Esophagus (tissue), 2 donors: Measurements from ENCODE around the gene ZNF827. TPM values are rescaled to one million over a fixed set of nuclear protein-coding genes. Genes with fewer than 3 reads are reported as not detected.

Experiments
- H3K27ac ChIP-seq, 2 donors: one replicate each; pipeline ENCODE4 v1.5.1; 2013; ENCODE audit warnings: low read depth in 2 of 2, mild to moderate bottlenecking in 2 of 2, inconsistent platforms in 1 of 2, low read length in 1 of 2, moderate library complexity in 1 of 2
- H3K27me3 ChIP-seq, 2 donors: one replicate each; pipeline ENCODE4 v1.6.1; 2013; ENCODE audit warnings: low read length in 2 of 2, control low read depth in 1 of 2, mild to moderate bottlenecking in 1 of 2; ENCODE audit not compliant: insufficient read depth in 2 of 2, control insufficient read depth in 1 of 2
- H3K36me3 ChIP-seq, 2 donors: one replicate each; pipeline ENCODE4 v1.6.1; 2013; ENCODE audit warnings: low read length in 1 of 2; ENCODE audit not compliant: control insufficient read depth in 2 of 2, insufficient read depth in 2 of 2
- H3K4me1 ChIP-seq, 2 donors: one replicate each; pipeline ENCODE4 v1.6.1; 2013; ENCODE audit warnings: low read length in 1 of 2; ENCODE audit not compliant: control insufficient read depth in 2 of 2, insufficient read depth in 2 of 2
- H3K4me3 ChIP-seq, 2 donors: one replicate each; pipeline ENCODE4 v1.5.1; 2013; ENCODE audit warnings: low read length in 2 of 2, mild to moderate bottlenecking in 2 of 2, low read depth in 1 of 2, moderate library complexity in 1 of 2
- H3K9me3 ChIP-seq, 2 donors: one replicate each; pipeline ENCODE4 v1.6.1; 2013; ENCODE audit warnings: mild to moderate bottlenecking in 2 of 2, low read depth in 1 of 2, low read length in 1 of 2, moderate library complexity in 1 of 2; ENCODE audit not compliant: control insufficient read depth in 2 of 2, insufficient read depth in 1 of 2
- WGBS, 2 donors: extraction: QIAGEN DNeasy Blood & Tissue Kit; methylation state at CpG; one replicate each; pipeline ENCODE4 v1.1.7; 2013; 5-methylcytosine and 5-hydroxymethylcytosine counted together
- polyA plus RNA-seq, 2 donors: library from polyadenylated mRNA; stranded (reverse); fragments of 200-250 nt; gene quantifications; one replicate each; pipeline ENCODE4 v1.2.3, GENCODE V29; 2013
- donor health status: healthy with polysubstance abuse.
- donor health status: Bipolar disorder and iron deficiency.

Gene ZNF827
- polyA plus RNA-seq, 2 donors = 1.6 to 2.0 TPM

DNA sequence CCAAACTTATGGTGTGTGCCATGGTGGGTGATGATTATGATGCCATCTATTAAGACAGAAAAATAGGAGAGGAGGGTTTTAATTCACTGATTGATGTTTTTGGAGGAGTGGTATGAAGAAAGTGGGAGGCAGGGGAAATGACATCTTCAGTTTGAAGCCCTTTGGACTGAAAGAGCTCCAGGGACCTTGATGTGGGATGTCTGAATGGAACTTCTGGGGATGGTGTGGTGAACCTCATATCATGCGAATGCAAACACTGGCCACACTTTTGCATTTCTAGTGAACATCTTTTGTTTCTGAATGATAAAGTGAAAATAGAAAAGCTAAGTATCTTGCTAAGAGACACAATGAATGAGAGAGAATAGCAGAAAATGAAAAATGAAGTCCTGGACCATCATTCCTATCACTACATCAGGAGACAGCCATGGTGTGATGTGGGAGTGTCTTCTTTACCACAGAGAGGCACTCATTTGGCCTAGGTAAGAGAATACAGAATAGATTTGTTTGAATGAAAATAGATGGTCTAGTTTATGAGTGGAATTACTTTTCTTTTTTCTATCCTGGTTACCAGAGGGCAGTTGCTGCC, 123.5 kb downstream of the ZNF827 start:
- Histone ChIP-seq H3K4me1 (no peaks in the 10 kb centered on the region), H3K27me3 (no peaks in the 10 kb centered on the region), H3K27ac (no peak overlapping the region), H3K36me3 (no peaks in the 10 kb centered on the region), H3K9me3 (no peaks in the 10 kb centered on the region), H3K4me3 (no peak overlapping the region)
- 97% methylated on average over 1 of the region's 1 CpG for WGBS, 2 donors

DNA sequence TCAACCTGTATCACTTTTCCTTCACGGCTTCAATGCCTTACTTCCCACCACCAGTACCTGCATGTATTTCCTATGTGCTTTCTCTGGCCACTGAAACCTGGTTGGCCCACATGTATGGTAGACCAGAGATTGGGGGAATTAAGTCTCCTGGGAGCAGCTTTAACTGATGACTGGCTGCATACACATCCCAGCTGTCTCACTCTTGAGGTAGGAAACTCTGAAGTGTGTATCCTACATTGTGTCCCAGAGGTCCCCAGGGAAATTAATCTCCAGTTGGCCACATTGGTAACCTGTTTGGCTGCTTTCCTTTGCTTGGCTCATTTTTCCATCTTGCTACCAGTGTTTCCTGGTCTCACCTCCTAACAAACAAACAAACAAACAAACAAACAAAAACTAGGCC, 124.4 kb downstream of the ZNF827 start:
- Histone ChIP-seq H3K4me1 (no peaks in the 10 kb centered on the region), H3K36me3 (no peaks in the 10 kb centered on the region)
- WGBS, 2 donors = 94 to 96% methylated on average over 1 of the region's 1 CpG

DNA sequence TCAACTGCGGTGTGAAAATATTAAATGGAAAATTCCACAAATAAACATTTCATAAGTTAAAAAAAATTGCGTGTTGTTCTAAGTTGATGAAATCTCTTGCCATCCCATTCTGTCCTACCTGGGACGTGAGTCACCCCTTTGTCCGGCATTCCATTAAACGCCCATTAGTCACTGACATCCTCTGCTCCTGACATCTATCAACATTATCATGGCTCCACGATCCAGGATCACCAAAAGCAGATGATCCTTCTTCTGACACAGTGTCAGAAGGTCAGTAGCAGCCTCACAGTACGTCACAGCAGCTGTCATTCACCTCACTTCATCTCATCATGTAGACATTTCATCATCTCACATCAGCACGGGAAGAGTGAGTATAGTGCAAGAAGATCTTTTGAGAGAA, 125.7 kb downstream of the ZNF827 start:
- Histone ChIP-seq H3K27me3 (no peaks in the 10 kb centered on the region), H3K4me1 (no peaks in the 10 kb centered on the region), H3K4me3 (no peak overlapping the region), H3K27ac (no peak overlapping the region), H3K9me3 (peaks cover 0 to 2% of the 10 kb centered on the region in 2 donors), H3K36me3 (no peaks in the 10 kb centered on the region)
- WGBS, 2 donors = 89% methylated on average over 8 of the region's 8 CpGs

More for the DNA sequence above, 124.4 kb downstream of the ZNF827 start:
- Histone ChIP-seq H3K27ac (no peak overlapping the region), H3K27me3 (no peaks in the 10 kb centered on the region), H3K9me3 (peaks cover 0 to 2% of the 10 kb centered on the region in 2 donors), H3K4me3 (no peak overlapping the region)

DNA sequence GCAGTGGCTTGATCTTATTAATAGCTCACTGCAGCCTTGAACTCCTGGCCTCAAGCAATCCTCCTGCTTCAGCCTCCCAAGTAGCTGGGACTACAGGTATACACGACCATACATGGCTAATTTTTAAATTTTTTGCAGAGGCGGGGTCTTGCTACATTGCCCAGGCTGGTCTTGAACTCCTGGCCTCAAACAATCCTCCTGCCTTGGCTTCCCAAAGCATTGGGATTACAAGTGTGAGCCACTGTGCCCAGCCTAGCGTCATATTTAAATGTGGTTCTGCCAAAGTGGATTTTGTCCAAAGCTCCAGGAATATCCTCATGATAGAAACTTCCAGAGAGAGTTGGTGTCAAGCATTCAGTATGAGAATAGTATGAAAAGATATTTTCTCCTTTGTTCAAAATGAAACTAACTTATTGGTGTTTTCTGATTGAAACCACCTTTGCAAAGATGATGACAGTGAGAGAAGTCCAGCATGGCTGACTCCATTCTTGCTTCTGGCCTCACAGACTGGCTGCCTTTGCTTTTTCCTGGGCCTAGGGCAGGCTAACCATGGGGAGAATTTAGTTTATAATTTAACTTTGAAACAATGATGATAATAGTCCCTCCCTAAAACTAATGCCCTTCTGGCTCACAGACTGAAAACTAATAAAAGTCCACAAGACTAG, 129.6 kb downstream of the ZNF827 start:
- Histone ChIP-seq H3K27ac (peak overlapping the region; percentile 42 to 69), H3K27me3 (no peaks in the 10 kb centered on the region)

DNA sequence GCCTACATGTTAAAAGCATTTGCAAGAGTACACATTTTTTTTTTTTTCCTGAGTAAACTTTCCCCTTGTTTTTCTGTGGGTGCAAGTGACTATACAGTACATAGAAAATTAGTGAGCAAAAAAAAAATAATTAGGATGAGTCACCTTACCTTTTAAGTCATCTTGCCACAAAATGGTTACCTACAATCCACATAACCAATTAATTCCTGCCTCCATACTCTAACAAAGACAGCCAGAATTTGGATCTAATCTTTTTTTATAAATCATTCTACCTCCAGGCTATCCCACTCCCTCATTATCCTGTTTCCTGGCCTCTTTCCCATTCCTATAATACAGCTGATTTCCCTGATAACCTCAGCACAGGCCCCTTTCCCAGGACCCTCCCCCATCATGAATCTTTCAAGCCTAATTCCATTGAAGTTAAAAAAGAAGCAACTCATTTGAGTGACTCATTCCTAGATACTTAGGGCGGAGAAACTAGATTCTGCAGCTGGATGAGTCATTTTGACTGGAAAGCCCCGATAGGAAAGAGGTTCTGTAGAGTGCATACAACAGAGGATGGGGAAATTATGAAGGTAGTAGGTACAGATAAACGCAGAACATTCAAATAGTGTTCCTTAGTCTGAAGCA, 130.5 kb downstream of the ZNF827 start:
- no peaks in the 10 kb centered on the region for H3K4me1 ChIP-seq
- H3K27ac ChIP-seq = peak overlapping the region; percentile 75 to 84
- no peak overlapping the region for H3K4me3 ChIP-seq
- H3K9me3 ChIP-seq = peaks cover 0 to 2% of the 10 kb centered on the region in 2 donors
- no peaks in the 10 kb centered on the region for H3K27me3 ChIP-seq
- H3K36me3 ChIP-seq = no peaks in the 10 kb centered on the region
- 7 to 37% methylated on average over 3 of the region's 3 CpGs for WGBS, 2 donors

More for the DNA sequence above, 129.6 kb downstream of the ZNF827 start:
- whole genome bisulfite sequencing, 2 donors = 78% methylated on average over 3 of the region's 3 CpGs
- H3K9me3 ChIP-seq = peaks cover 0 to 2% of the 10 kb centered on the region in 2 donors
- H3K36me3 ChIP-seq = no peaks in the 10 kb centered on the region
- H3K4me3 ChIP-seq = no peak overlapping the region
- H3K4me1 ChIP-seq = no peaks in the 10 kb centered on the region

DNA sequence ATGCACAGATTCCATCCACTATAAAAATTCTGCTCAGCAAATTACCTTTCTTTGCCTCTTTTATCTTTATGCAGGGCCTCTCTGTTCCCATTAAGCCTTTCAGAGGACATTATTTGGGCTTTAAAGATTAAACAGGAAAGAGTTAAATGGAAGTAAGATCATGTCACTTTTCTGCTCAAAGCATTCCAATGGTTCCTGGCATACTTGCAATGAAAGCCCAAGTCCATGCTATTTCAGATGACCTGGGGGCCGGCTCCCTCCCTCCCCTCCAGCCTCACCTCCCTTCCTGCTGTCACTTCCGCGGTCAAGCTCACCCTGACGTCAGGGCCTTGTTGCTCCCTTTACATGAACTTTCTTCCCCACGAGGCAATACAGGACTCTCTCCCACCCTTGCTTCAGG, 133.1 kb downstream of the ZNF827 start:
- WGBS, 2 donors = 67 to 75% methylated on average over 5 of the region's 5 CpGs
- peaks cover 0 to 2% of the 10 kb centered on the region in 2 donors for H3K9me3 ChIP-seq
- H3K4me1 ChIP-seq = no peaks in the 10 kb centered on the region
- H3K27me3 ChIP-seq = no peaks in the 10 kb centered on the region
- no peaks in the 10 kb centered on the region for H3K36me3 ChIP-seq
- no peak overlapping the region for H3K27ac ChIP-seq
- H3K4me3 ChIP-seq = no peak overlapping the region

DNA sequence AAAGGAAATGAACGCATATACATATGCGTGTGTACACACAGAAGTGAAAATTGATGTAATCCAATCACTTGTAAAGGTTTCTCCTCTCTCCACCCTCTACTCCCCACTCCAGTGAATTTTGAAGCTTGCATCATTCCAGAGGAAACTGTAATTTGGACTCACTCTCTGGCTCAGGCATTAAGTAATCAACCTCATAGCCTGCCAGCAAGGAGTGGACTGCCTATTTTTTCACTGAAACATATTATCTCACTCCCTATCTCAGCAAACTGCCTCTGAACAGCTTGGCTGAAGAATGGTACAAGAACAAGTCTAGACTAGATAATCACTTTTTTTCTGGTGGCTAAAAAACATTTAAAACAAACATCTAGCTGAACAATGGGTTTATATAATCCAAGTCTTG, 134.5 kb downstream of the ZNF827 start:
- Histone ChIP-seq H3K4me1 (peaks cover 0 to 3% of the 10 kb centered on the region in 2 donors), H3K27ac (no peak overlapping the region), H3K27me3 (no peaks in the 10 kb centered on the region), H3K9me3 (no peaks in the 10 kb centered on the region), H3K36me3 (no peaks in the 10 kb centered on the region), H3K4me3 (no peak overlapping the region)
- WGBS, 2 donors = 39 to 42% methylated on average over 2 of the region's 2 CpGs

DNA sequence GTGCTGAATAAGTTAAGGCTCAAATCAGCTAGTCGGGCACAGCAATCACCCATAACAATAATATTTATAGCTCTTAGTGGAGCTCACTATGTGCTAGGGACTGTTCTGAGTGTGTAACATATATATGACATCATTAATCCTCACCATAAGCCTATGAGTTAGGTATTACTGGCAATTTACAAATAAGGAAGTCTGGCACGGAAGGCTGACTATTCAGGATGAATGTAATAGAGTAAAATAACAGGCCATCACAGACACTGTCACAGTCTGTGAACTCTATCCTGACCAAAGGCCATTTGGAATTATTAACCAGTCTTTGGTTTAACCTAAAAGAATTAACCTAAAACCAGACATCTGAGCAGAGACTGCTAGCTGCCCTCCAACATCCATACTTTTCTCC, 139.4 kb downstream of the ZNF827 start:
- 64 to 83% methylated on average over 2 of the region's 2 CpGs for WGBS, 2 donors

DNA sequence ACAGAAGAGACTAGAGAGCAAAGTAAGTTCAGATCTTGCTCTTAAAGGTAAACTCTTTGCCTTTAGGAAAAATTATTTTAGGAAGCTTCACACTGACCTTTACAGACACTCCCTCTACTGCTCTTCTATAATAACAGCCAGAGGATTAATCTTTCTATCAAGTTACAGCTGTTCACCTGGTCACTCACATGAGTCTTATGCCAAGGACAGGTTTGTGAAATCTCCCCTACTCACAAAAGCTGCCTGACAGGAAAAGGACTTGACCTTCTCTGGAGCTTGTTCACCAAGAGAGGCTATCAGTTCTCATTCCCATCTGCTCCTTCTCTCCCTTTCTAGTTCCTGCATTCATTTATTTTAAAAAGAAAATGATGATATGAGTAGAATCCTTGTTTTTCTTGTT, 141.3 kb downstream of the ZNF827 start:
- Histone ChIP-seq H3K9me3 (no peaks in the 10 kb centered on the region), H3K4me1 (peaks cover 0 to 3% of the 10 kb centered on the region in 2 donors), H3K27me3 (no peaks in the 10 kb centered on the region), H3K36me3 (no peaks in the 10 kb centered on the region), H3K27ac (no peak overlapping the region), H3K4me3 (no peak overlapping the region)

More for the DNA sequence above, 139.4 kb downstream of the ZNF827 start:
- no peaks in the 10 kb centered on the region for H3K36me3 ChIP-seq
- H3K27me3 ChIP-seq = no peaks in the 10 kb centered on the region
- peaks cover 0 to 3% of the 10 kb centered on the region in 2 donors for H3K4me1 ChIP-seq
- H3K9me3 ChIP-seq = no peaks in the 10 kb centered on the region
- no peak overlapping the region for H3K4me3 ChIP-seq
- H3K27ac ChIP-seq = no peak overlapping the region
